ENCODE data around the gene SZRD1.

DNA sequence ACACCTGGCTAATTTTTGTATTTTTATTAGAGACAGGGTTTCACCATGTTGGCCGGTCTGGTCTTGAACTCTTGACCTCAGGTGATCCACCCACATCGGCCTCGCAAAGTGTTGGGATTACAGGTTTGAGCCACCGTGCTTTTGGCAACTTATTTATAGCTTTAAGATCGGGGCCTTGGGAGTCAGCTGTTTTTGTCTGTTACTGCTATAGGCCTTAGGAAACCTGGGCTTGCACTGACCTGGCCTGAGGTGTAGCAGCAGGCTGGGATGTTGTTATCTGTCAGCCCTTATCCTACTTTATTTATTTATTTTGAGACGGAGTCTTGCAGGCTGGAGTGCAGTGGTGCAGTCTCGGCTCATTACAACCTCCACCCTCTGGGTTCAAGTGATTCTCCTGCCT lies 11.4 kb downstream of the SZRD1 start:
- TF ChIP-seq, protein P1, sequence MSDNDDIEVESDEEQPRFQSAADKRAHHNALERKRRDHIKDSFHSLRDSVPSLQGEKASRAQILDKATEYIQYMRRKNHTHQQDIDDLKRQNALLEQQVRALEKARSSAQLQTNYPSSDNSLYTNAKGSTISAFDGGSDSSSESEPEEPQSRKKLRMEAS (CRISPR knock-in tag; IDR thresholded peaks at IDR 0.05) = no peak
- TF ChIP-seq HCFC1 (IDR thresholded peaks at IDR 0.05; ENCODE audit: low read depth, low read length) (no peak), DDX20 (tag; IDR thresholded peaks at IDR 0.05; ENCODE audit: low read depth) (no peak), BHLHE40 (IDR thresholded peaks at IDR 0.05; ENCODE audit: low read length) (no peak), POLR2A (conservative IDR thresholded peaks at IDR 0.05) (no peak), CBFA2T2 (conservative IDR thresholded peaks at IDR 0.05) (no peak), RFX1 (IDR thresholded peaks at IDR 0.05) (no peak), ZNF274 (IDR thresholded peaks at IDR 0.05; ENCODE audit: borderline replicate concordance, low read depth, low read length) (no peak), SRF (CRISPR knock-in tag; IDR thresholded peaks at IDR 0.05) (no peak), ZZZ3 (IDR thresholded peaks at IDR 0.05) (no peak), BACH1 (tag; IDR thresholded peaks at IDR 0.05) (no peak)
- TF ChIP-seq, protein P2, sequence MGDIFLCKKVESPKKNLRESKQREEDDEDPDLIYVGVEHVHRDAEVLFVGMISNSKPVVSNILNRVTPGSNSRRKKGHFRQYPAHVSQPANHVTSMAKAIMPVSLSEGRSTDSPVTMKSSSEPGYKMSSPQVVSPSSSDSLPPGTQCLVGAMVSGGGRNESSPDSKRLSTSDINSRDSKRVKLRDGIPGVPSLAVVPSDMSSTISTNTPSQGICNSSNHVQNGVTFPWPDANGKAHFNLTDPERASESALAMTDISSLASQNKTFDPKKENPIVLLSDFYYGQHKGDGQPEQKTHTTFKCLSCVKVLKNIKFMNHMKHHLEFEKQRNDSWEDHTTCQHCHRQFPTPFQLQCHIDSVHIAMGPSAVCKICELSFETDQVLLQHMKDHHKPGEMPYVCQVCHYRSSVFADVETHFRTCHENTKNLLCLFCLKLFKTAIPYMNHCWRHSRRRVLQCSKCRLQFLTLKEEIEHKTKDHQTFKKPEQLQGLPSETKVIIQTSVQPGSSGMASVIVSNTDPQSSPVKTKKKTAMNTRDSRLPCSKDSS (IDR thresholded peaks at IDR 0.05; ENCODE audit: low read depth, partially characterized antibody) = no peak
- TF ChIP-seq, protein P3, sequence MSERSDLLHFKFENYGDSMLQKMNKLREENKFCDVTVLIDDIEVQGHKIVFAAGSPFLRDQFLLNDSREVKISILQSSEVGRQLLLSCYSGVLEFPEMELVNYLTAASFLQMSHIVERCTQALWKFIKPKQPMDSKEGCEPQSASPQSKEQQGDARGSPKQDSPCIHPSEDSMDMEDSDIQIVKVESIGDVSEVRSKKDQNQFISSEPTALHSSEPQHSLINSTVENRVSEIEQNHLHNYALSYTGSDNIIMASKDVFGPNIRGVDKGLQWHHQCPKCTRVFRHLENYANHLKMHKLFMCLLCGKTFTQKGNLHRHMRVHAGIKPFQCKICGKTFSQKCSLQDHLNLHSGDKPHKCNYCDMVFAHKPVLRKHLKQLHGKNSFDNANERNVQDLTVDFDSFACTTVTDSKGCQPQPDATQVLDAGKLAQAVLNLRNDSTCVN (CRISPR knock-in tag; IDR thresholded peaks at IDR 0.05) = no peak
